Eye (tissue), 1 donor: ENCODE data around the gene GCM1.
"Not testable (repeated sequence)": the region's sequence is repeated elsewhere in the genome, so short reads cannot be mapped to it uniquely, and the experiment has no call there.

Source experiments
- DNase-seq: peaks from one replicate; pipeline ENCODE4 v3.0.0-alpha.2; 2015

GCM1 gene, protein sequence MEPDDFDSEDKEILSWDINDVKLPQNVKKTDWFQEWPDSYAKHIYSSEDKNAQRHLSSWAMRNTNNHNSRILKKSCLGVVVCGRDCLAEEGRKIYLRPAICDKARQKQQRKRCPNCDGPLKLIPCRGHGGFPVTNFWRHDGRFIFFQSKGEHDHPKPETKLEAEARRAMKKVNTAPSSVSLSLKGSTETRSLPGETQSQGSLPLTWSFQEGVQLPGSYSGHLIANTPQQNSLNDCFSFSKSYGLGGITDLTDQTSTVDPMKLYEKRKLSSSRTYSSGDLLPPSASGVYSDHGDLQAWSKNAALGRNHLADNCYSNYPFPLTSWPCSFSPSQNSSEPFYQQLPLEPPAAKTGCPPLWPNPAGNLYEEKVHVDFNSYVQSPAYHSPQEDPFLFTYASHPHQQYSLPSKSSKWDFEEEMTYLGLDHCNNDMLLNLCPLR

DNA sequence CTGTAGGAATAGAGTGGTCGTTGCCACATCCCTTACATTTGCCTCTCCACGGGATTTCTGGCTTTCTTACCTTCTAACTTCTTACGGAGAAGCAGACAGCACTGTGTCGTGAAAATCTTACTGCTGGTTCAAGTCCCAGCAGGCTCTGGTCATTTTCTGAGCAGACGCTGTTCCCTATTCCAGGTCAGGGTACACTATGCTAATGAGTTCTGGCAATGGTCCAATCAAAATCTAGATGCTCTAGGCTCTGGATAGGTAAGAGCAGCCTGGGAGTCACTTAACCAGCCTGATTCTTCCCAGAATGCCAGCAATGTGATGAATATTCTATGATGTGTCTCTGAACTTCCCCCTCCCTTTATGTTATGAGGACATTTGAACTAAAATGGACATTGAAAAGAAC lies at the start of gene GCM1:
Gene GCM1 (minus strand): TSS at position 158 of the 400 bp plus-strand sequence. CDS start 3,209 bp downstream, outside the sequence.
- DNase-seq, result no peak

DNA sequence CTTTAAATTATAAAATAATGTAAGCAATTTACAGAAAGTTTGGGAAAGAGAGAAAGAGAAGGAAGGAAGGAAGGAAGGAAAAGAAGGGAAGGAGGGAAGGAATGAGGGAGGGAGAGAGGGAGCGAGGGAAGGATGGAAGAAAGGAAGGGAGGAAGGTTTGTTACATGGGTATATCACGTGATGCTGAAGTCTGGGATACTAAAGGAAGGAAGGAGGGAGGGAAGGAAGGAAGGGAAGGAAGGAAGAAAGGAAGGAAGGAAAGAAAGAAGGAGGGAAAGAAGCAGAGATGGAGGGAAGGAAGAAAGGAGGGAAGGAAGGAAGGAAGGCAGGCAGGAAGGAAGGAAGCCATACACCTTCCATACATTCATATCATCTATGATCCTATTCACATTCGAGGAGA lies 48.9 kb upstream of the GCM1 start:
- DNase-seq, result no peak

DNA sequence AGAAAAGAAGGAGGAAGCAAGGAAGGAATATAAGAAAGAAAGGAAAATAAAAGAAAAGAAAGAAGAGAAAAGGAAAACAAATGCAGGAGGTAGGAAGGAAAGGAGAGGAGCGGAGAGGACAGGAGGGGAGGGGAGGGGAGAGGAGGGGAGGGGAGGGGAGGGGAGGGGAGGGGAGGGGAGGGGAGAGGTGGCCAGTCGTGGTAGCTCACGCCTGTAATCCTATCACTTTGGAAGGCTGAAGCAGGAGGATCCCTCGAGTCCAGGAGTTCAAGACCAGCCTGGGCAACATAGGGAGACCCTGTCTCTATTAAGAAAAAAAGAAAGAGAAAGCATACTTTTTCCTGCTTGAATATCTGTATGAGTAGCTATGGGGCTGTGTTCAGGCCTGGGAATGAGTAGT lies 46.4 kb upstream of the GCM1 start:
- no peak for DNase-seq

DNA sequence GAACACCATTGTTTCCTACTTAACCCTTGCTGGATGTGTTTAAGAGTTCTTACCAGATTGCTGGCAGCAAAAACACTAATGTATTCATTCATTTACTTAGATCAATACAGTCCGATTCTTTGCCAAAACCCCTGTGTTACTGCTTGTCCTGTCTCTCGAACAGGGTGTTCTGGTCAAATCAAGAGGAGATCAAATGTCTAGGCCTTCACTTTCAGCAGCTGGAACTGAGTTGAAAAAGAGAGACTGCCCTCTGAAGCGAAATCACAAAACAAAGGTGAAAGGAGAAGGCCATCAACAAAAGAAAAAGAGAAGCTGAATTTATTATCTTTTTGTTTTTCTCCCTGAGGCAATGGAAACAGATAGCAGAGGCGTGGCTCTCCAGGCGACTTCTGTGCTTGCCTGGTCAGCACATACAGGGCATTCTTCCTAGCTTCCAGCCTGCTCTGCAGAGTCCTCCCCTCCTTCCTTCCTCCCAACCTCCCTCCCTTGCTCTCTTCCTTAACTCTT lies 44.1 kb upstream of the GCM1 start:
- DNase-seq, result peak; percentile 7

DNA sequence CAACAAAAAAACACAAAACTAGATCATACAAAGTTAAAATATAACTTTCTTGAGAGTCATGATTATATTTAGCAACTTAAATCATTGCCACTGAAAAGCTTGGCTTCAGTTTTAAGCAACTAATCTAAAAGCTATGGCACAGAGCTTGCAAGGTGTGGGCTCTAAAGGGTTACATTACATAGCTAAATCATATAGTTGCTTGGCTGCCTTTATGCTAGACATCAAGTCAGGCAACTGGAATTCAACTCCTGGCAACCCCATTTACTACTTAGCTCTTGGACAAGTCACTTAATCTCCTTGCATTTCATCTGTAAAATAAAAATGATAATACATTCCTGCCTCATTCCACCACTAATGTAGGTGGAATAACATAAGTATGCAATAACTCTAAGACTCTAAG lies 40.9 kb upstream of the GCM1 start:
- DNase-seq, result no peak

DNA sequence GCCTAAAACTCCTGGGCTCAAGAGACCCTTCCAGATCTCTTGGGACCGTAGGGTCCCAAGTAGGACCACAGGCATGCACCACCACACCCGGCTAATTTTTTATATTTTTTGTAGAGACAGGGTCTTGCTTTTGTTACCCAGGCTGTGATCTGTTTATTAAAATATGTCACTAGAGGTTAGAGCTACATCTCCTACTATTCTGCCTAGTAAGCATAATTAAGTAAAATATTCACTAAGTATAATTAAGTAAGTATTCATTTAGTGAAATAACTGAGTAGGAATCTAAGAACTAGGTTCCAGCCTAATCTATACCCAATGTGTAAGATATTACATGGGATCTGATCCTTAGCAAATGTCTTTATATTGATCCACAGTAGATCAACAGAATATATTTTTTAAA lies 40.2 kb upstream of the GCM1 start:
- DNase-seq, result no peak

DNA sequence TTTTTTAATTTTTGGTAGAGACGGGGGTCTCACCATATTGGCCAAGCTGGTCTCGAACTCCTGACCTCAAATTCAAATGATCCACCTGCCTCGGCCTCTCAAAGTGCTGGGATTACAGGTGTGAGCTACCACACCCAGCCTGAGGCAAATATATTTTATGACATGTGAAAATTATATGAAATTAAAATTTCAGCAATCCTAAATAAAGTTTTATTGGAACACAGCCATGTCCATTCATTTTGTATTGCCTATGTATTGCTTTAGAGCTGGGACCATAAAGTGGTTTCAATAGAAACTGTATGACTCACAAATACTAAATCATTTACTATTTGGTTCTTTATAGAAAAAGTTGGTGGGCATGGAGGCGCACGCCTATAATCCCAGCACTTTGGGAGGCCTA lies 32.0 kb upstream of the GCM1 start:
- DNase-seq, result no peak

DNA sequence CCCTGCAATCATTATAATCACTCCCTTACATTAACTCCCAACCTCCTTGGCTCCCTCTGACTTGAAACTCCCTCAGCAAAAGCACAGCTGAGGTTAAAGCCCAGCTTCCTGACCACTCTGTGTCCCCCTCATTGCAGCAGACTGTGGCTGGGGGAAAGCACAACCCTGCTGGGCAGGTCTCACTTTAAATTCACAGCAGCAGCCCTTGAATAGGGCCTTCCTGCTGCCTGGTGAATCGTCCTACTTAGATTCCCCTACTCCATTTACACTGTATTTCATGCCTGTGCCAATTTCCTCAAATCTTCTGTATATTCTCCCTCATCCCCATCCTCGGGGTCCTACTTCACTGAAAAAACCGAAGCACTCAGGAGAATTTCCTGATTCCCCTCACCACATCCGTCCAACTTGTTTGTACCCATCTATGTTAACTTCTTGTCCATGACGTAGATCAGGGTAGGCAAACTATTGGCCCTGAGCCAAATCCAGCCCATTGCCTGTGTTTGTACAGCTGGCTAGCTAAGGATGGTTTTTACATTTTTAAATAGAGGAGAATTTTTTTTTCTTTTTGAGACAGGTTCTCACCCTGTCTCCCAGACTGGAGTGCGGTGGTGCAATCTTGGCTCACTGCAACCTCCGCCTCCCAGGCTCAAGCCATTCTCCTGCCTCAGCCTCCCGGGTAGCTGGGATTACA lies 31.5 kb upstream of the GCM1 start:
- DNase-seq, result peak; percentile 38

DNA sequence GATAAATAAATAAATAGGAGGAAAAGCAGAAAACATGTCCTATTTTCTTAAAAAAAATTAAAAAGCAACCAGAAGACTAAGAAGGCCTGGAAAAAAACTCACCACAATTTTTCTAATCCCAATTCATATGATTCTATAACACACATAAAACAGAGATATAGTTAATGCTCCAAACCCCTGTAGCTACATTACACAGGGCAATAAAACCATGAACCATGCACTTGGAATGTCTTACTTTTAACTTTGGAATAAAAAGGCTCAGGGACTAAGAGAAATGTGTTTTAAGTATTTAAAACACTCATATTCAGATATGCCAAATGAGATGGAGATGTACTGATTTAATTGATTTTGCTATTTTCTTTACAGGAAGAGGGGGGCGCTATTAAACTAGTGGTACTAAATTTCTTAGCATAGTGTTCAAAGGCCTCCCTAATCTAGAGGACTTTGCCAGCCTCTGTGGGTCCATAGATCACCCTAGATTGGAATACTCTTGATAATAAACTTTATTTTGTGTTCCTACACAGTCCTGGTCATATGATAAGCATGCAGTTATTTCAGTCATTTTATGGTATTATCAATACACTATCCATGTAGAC lies 30.3 kb upstream of the GCM1 start:
- no peak for DNase-seq

DNA sequence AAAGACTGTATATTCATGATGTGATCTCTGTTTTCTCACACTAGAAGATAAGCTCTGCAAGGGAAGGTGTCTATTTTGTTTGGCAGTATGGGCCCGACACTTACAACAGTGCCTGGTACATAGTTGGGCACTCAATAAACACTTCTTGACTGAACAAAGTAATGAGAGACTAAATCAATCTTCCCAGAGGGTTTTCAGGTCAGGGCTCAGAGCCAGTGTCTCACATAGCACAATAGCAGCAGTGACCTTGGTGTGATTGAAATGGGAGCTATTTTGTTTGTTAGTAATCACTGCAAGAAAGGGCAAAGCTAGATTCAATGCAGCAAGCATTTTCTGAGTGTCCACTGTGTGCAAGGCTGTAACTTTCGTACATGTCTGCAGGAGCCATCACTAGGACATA lies 26.4 kb upstream of the GCM1 start:
- no peak for DNase-seq

DNA sequence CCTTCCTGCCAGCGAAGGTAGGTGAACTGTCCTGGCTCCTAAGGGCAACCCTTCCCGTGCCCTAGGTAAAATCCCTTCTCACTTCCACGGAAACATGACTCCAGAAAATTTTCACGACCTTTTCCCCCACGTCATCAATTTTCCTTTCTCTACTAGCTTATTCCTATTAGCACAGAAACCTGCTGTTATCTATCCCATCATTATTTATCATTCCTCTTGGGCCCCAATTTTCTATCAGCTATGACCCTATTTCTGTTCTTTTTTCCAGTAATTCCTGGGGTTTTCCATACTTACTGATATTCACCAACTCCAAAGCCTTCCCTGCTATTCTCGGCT lies 23.8 kb upstream of the GCM1 start:
- no peak for DNase-seq

DNA sequence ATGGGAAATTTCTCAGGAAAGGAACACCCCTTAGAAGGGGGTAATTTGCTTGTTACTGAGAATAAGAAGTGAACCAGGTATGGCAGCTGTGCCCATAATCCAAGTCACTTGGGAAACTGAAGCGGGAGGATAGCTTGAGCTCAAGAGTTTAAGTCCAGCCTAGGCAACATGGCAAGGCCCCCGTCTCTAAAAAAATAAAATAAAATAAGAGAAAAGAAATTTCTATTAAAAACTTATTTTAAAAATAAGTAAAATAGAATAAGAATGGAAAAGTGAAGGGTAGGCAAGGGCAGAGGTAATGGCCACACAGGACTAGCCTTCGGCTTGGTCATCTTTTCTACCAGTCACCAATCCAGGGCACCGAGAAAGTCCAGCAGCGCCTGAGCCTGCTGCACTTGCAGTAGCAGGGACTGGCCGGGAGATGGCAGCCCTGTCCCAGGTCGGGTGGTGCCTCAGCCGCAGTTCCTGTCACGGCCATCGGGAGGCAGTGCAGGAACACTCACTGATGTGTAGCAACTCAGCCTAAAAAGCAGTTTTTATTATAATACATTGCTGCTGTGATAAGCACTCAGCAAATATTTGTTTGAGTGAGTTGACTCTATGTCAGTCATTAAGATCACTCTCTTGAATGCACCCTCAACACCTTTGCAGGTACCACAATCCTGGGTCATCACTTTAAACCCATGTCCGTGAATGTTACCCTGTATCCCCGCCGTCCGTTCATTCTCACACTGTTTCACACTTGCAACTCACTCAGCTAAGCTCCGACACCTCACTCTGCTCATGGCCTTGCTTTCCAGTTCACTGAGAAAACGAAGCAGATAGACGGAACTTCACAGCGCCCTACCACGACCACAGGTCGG lies 23.2 kb upstream of the GCM1 start:
- DNase-seq, result peak; percentile 93

DNA sequence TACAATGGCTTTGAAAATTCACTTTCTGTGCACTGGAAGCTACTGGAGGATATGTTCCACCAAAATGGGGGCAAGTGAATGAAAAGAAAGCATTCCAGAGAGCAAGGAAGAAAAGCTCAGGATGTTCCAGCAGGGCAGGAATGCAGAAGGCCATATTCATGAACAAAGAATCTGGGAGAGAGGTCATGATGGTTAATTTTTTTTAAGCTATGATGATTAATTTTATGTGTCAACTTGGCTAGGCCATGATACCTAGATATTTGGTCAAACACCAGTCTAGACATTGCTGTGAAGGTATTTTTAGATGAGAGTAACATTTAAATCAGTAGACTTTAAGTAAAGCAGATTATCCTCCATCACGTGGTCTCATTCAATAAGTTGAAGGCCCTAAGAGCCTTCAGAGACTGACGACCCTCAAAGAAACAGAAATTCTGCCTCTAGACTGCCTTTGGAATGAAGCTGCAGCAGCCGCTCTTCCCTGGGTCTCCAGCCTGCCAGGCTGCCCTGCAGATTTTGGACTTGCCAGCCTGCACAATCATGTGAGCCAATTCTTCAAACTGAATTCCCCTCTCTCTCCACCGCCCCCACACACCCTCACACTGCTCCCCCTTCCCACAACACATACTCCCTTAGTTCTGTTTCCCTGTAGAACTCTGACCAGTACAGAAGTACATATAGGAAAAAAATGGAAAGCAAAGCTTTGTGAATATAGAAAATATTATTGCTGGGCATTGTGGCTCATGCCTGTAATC lies 20.1 kb upstream of the GCM1 start:
- DNase-seq, result no peak

DNA sequence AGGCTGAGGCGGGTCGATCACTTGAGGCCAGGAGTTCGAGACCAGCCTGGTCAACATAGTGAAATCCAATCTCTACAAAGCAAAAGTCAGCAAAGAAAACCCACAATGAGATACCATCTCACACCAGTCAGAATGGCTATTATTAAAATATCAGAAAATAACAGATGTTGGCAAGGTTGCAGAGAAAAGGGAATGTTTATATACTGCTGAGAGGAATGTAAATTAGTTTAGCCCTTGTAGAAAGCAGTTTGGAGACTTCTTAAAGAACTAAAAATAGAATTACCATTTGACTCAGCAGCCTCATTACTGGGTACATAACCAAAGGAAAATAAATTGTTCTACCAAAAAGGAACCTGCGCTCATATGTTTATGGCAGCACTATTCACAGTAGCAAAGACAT lies 16.7 kb upstream of the GCM1 start:
- no peak for DNase-seq

DNA sequence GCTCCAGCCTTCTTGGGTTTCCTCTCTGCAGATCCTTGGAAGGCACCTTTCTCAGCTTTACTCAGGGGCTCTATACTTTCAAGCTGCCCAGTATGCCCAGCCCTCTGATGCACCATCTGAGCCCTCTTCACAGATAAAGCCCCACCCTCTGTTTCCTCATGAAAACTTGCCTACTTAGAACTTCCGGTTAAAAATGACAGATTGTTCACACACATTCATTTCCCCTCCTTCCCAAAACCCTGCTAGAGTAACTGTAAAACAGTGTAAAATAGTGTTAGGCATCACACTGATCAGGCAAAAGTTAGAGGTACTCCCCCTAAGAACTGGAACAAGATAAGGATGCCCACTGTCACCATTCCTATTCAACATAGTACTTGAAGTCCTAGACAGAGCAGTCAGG lies 14.0 kb upstream of the GCM1 start:
- DNase-seq, result no peak

DNA sequence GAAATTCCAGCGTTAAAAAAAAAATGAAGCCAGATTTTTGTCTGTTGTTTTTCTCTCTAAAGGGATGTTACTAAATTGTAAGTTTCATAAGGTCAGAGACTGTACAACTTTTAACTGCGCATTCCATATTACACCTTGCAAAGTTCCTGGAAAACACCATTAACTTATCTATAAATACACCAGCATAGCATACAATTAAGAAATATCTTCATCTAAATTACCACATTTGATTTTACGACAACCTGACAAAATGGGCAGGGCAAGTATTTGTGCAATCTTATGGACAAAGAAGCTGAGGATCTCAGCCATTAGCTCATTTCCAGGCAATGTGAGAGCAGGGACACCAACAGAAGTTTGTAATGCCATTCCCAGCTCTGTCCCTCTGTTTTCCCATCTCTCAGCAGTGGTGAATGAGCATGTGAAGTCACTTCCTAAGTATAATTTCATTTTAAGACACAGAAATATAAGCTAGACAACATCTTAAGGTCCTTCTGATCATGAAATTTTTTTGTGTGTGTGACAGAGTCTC lies 12.9 kb upstream of the GCM1 start:
- DNase-seq, result no peak

DNA sequence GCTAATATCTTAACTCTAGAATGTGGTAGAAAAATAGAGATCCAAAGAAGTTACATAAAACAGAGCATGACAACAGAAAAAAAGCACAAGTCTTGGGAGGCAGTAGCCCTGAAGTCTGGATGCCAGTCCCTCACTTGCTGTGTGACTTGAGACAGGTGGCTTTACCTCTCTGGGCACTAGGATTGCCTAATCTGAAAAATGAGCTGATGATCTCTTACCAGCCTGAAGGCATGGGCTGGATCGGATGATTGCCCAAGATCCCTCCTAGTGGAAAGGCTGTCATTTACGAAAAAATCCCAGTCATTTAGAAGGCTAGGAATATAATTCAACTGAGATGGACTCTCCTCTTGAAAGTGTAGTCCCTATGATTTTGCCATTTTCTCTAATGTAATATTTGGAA lies 10.9 kb upstream of the GCM1 start:
- no peak for DNase-seq

DNA sequence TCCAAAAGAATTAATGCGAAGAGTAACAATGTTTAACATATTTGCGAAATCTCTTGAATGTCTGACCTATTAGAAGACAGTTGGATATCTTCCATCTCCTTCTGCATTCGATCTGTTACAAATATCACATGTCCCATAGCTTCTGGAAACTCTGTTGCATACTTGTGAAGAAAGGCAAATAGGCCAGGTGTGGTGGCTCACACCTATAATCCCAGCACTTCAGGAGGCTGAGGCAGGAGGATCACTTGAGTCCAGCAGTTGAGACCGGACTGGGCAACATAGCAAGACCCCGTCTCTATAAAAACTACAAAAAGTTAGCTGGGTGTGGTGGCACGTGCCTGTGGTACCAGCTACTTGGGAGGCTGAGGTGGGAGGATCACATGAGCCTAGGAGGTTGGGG lies 9.4 kb upstream of the GCM1 start:
- not testable (repeated sequence) for DNase-seq

DNA sequence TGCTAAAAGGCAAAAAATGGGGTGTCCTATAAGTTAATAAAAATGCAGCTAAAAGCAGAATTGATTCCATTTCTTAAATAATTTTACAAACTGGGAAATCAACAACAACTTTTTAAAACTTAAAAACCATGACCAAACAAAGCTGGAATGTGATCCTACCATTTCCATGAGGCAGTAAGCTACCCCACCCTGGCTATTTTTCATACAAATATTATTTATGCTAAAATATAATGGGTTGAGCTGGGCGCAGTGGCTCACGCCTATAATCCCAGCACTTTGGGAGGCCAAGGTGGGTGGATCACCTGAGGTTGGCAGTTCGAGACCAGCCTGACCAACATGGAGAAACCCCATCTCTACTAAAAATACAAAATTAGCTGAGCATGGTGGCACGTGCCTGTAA lies 6.6 kb upstream of the GCM1 start:
- not testable (repeated sequence) for DNase-seq

DNA sequence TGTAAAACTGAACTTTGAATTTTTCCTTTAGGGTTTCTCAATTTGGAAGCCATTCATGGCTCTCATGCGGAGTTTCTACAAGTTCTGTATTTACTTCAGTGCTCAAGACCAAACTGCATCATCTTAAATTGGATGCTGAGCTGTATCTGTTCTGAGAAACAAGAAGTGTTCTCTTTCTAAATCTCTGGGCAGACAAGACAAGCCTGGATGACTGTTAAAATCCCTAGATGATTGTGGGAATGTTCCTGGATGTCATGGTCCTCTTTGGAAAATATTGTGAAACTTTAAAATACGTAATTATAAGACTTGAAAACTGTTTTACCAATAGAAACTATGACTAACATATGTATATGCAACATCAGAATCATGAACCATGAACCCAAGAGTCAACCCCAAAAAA lies 6.2 kb upstream of the GCM1 start:
- DNase-seq, result no peak

DNA sequence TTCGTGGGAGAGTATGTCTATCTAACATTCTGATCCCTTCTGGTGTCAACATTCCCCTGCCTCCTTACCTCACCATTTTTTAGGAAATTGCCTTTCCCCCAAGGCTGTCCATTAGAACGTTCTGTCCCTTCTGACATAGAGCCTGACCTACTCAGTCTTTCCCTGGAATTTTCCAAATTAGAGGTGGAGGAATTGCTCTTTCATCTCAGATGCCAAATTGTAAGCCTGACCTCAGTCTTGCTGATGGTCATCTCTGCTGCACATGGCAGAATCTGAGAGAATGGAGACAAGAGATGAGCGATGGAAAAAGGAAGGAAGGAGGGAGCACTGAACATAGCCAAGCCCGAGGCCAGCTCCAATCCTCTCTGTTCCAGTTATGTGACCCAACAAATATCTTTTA lies 5.4 kb upstream of the GCM1 start:
- DNase-seq, result no peak

DNA sequence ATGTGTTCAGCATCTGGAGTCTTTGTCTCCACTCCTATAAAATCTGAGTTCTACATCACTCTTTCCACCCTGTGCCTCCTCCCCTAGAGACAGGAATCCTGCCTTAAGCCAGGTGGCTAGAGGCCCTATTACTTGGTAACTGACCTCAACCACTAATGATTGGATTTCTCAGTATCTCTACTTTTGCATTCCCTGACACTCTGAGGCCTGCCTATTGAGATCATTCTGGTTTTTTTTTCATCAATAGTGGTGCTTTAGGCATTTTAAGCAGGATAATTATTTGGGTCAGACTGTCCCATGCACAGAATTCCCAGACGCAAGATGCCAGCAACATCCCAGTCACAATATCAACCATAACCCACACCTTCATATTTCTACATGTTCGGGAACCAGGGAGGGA lies 3.9 kb upstream of the GCM1 start:
- DNase-seq, result no peak
